ENCODE measurements around the gene MAGI1. TPM values are rescaled to one million over a fixed set of nuclear protein-coding genes. Genes with fewer than 3 reads are reported as not detected.
"Not testable (repeated sequence)": the region's sequence is repeated elsewhere in the genome, so short reads cannot be mapped to it uniquely, and the experiment has no call there.

MAGI1 gene
- total RNA-seq, 1 donor: 0.27 TPM

DNA sequence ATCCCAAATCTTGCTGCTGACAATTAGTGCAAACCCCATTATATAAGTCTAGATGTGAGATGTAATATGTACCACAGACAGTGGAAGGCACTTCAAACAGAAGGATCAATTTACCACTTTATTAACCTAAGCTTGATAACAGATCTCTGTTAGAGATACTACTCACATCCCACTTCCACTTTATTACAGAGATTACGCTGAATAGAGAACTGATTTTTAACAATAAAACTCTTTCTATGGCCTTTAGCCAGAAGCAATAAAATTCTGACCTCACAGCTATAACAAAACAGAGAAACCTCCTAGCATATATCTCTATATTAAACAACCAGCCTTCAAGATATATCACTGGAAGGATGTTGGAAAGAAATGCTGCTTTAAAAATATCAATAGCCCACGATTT lies 517.7 kb downstream of the MAGI1 start:
- DNase-seq (ENCODE audit: low read depth in 2 of 3, low spot score in 2 of 3): no peak

DNA sequence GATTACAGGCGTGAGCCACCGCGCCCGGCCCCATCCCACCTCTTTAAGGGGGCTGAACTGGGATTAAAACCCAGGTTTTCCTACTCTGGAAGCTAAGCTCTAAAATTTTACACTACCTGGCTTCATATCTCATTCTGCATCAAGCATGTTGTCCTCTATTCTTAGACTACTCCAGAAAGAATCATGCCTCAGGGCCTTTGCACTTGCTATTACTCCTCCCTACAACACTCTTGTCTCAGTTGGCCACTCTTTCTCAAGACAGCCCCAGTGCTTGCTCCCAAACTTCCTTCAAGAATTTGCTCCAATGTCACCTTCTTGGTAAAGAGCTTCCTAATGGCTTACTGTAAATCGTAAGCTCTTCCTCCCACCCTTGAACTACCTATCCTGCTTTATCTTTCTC lies 521.7 kb downstream of the MAGI1 start:
- DNase-seq (ENCODE audit: low read depth in 2 of 3, low spot score in 2 of 3): no peak

DNA sequence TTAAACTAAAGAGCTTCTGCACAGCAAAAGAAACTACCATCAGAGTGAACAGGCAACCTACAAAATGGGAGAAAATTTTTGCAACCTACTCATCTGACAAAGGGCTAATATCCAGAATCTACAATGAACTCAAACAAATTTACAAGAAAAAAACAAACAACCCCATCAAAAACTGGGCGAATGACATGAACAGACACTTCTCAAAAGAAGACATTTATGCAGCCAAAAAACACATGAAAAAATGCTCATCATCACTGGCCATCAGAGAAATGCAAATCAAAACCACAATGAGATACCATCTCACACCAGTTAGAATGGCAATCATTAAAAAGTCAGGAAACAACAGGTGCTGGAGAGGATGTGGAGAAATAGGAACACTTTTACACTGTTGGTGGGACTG lies 524.4 kb downstream of the MAGI1 start:
- DNase-seq (ENCODE audit: low read depth in 2 of 3, low spot score in 2 of 3): not testable (repeated sequence)

DNA sequence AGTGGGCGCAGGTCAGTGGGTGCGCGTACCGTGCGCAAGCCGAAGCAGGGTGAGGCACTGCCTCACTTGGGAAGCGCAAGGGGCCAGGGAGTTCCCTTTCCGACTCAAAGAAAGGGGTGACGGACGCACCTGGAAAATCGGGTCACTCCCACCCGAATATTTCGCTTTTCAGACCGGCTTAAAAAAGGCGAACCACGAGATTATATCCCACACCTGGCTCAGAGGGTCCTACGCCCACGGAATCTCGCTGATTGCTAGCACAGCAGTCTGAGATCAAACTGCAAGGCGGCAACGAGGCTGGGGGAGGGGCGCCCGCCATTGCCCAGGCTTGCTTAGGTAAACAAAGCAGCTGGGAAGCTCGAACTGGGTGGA lies 529.3 kb downstream of the MAGI1 start:
- not testable (repeated sequence) for DNase-seq (ENCODE audit: low read depth in 2 of 3, low spot score in 2 of 3)

DNA sequence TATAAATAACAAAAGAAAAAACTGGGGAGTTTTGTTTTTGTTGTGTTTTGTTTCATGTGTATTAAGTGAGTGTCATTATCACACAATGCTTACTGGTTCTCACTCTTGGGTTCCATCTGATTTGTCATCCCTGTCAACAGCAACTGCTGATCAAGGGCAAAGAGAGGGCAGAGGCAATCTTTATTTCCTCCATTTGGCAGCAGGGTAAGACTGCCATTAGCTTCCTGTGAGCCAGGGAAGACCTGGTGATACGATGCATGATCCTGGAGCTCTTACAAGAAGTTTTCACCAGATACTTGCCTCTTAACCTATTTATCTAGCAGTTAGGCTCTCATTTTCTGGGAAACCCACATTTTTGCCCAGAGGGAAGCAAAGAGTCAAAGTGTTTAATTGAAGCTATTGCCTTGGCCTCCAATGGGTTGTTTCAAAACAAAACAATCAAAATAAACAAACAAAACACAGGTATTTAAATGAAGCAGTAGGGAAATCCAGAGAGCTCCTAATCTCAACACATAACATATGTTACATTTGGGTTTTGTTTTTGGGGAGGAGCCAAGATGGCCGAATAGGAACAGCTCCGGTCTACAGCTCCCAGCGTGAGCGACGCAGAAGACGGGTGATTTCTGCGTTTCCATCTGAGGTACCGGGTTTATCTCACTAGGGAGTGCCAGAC lies 529.8 kb downstream of the MAGI1 start:
- no peak for DNase-seq (ENCODE audit: low read depth in 2 of 3, low spot score in 2 of 3)

DNA sequence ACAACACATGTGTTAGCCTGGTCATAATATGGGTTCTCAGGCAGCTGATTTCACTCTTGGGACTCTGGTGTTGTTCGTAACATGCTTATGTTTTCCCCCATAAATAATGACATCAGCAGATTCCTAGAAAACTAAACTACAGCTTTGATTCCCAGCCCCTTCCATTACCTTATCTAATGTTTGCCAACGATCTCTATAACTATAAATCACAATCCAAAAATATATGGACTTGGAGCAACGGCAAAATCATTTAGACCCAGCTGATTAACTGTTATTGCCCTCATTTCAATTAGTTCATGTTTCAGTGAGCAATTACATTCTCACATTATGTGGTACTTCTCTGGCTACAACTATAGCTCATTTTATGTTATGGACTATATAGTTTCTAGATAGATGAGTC lies 531.3 kb downstream of the MAGI1 start:
- DNase-seq (ENCODE audit: low read depth in 2 of 3, low spot score in 2 of 3): no peak

DNA sequence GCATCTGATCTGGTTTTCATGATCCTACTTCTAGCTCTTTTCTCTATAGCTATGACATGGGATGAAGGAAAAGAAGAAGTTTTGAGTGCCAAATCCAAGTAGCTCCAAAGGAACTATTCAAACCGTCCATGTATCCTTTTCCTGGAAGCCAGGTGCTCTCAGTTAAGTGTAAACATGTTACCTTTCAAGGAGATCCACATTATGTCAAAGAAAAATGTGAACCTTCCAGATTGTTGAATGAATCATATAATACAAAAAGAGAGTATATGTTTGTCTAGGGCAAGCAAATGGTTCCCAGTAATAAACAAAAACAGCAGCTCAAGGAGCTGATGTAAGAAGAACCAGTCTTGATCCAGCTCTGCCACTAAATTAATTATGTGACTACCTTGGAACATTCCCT lies 534.9 kb downstream of the MAGI1 start:
- DNase-seq (ENCODE audit: low read depth in 2 of 3, low spot score in 2 of 3): no peak

DNA sequence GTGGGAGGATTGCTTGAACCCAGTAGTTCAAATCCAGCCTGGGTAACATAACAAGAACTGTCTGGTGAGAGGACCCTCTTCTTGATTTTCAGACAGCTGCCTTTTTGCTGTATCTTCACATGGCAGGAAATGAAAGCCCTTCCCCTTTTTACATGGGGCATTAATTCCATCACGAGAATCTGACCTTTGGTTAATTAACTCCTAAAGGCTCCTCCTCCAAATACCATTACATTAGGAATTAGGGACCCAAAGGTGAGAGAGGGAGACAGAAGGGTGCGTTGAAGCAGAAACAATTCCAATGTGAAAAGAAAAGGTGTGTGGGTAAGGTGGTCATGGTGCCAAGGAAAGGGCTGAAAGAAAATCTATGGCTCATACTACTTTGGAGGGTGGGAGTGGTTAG lies 536.2 kb downstream of the MAGI1 start:
- no peak for DNase-seq (ENCODE audit: low read depth in 2 of 3, low spot score in 2 of 3)

DNA sequence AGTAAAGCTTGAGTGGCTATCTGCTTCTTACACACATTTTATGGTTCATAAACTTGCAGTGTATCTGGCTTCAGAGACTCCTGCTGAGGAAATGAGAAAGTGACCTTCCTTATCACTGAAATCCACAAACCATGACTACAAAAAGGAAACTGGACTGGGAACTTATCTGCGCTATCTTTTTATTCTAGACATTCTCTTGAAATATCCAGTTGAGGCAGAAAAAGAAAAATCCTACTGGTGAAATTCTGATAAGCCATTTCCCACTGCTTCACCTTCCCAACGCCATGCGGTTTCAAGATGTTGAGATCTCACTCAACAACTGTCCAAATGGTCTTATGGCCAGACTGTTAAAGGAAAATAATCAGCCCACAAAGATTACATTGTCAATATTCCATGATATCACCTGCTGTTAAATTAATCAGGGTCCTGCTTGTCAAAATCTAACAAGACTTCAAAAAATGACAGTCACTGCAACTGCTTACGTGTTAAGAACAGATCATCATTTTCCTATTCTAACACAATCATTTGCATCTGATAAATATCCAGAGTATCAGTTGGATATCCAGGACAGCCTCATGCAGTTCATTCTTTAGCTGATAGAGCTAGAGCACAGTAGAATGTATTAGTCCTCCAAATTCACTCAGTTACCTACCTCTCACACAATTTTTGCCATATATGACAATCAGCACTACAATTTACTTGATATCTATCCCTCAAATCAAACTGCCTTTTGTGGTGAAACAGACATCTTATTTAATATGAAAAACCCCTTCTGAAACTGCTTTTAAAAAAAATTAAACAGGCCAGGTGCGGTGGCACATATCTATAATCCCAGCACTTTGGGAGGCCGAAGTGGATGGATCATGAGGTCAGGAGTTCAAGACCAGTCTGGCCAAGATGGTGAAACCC lies 538.1 kb downstream of the MAGI1 start:
- DNase-seq (ENCODE audit: low read depth in 2 of 3, low spot score in 2 of 3): no peak

DNA sequence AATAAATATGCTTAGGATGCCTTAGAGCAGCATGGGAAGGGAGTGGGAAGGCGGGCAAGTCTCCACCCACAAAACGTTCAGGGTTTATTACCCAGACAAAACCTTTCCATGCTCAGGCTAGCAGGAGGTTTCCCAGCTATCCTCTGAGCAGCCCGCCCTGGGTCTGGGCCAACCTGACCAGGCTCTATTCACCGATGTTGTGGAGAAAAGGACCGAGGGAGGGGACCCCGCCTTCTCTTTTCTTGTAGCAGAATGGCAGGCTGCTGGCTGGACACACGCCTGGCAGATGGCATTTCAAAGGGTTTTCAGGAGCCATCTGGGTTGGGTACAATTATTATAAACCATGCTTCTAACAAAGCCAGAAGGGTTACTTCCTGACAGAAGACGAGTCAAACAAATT lies 540.9 kb downstream of the MAGI1 start:
- no peak for DNase-seq (ENCODE audit: low read depth in 2 of 3, low spot score in 2 of 3)

DNA sequence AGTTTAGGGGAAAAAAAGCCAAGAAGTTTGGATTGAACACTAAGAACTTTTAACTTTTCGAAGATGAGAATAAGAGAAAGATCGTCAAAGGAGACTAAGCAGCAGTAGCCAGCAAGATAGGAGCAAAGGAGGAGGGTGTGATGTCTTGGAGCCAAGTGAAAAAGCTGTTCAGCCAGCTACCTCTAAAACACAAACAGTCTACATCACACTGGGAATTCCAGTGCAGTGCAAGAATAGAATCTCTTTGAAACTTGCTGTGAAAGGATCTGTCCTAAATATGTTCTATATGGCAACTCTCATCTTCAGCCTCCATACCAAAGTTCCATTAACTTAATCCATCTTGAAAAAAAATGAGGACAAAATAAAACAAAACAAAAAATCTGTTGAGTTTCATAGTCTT lies 541.5 kb downstream of the MAGI1 start:
- no peak for DNase-seq (ENCODE audit: low read depth in 2 of 3, low spot score in 2 of 3)

DNA sequence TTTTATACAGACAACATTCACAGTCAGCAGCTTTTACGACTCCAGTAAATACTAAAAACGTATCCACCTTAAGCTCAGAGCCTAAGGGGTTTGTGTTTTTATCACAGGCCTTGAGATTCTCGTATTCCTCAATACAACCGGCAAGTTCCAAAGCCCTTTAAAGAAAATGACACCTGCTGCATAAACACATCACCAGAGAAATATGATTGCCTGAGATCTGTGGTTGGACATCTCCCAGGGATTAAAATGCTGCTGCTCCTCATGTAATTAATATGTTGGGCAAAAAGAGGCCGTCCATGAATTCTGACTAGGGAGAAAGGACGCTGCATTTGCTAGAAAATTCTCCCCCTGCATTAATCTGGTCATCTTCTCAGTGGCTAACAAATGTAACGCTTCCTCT lies 544.8 kb downstream of the MAGI1 start:
- no peak for DNase-seq (ENCODE audit: low read depth in 2 of 3, low spot score in 2 of 3)

DNA sequence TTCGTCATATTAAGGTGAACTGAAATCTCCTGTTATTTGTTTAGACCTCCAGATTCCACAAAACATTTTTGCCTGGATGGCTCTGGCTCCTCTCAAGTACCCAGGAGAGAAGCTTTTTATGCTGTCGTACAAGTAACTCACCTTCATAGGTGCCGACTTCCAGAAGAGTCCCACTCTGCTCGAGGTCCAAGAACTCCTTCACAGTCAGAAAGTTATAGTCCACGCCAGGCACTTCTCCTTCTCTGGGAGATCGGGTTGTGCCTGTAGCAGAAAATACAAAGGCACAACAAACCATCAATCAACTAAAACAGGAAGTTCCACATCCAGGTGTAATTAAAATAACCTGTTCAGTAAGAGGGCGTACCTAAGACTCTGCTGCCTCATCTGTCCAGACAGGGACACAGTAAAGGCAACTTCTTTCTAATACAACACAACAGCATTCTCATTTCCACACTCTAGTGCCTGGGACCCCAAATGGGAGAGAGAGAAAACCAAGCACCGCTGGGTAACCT lies 545.3 kb downstream of the MAGI1 start:
- DNase-seq (ENCODE audit: low read depth in 2 of 3, low spot score in 2 of 3): no peak

DNA sequence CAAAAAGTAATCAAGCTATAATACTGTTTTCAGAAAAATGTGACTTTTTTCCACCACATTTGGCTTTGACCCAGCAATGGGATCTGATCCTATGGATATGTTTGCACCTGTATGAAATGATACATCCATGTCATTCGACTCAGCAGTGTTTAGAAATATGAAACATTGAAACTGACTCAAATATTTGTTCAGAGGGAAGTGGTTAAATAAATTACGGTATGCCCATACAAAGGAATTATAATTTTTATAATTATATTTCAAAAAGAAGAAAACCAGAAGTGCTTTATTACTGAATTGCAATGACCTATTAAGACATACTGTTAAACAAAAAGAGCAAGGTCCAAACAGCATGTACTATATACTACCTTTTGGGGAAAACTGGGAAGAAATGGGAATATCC lies 546.5 kb downstream of the MAGI1 start:
- no peak for DNase-seq (ENCODE audit: low read depth in 2 of 3, low spot score in 2 of 3)

DNA sequence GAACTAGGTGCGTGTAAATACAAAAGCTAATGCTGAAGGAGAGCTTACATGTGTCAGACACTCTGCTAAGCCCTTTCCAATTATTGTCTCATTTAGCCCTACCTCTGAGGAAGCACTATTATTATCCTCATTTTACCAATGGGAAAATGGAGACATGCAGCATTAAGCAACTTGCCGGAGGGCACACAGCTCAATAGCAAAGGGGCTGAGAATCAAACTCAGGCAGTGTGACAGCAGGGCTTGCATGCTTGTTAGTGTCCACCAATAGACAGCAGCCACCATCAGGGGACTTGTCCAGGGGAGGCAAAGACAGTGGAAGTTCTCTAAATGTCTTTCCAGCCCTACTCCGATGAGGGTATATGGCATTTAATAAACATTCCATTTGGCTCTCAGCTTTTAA lies 548.6 kb downstream of the MAGI1 start:
- no peak for DNase-seq (ENCODE audit: low read depth in 2 of 3, low spot score in 2 of 3)

DNA sequence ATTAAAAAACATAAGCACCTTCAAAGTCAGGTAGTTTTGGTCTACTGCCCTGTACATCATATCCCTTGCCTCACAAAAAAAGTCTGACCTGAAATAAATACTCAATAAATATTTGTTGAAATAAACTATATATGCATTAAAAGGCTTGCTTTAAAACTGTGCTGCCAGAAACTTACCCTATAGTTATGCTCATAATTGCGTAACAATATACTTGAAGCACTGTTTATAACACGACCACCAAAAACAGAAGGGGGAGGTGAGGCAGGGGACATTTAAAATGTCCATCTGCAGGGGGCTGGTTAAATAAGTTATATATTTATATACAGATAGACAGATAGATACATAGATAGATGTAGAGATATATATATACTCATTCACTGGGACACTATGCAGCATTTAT lies 549.5 kb downstream of the MAGI1 start:
- DNase-seq (ENCODE audit: low read depth in 2 of 3, low spot score in 2 of 3): no peak

DNA sequence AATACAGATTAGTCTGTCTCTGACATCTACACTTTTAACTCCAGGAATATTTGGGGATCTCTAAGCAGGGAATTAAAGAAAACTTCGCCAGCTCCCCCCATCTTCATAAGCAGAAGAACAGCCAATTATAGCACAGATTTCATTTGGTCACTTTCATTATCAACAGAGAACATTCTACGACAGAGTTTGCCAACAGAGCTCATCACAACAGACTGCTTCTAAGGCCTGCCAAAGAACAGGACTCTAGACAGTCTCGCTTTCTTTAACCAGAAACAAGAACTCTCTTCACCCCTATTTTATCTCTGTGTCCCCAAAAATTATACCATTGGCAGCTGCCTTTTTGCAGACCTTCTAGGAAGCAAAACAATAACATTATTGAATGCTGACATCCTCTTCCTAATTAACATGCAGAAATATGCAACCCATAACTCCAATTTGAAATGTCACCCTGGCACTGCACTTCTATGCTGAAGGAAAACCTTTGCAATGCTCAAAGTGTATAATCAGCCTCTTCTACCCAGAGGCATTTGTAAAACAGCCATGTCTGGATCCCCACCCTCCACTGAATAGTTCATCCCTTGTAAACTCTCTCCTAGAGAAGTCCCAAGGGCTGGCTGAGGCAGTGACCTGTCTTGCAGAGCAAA lies 552.8 kb downstream of the MAGI1 start:
- no peak for DNase-seq (ENCODE audit: low read depth in 2 of 3, low spot score in 2 of 3)

DNA sequence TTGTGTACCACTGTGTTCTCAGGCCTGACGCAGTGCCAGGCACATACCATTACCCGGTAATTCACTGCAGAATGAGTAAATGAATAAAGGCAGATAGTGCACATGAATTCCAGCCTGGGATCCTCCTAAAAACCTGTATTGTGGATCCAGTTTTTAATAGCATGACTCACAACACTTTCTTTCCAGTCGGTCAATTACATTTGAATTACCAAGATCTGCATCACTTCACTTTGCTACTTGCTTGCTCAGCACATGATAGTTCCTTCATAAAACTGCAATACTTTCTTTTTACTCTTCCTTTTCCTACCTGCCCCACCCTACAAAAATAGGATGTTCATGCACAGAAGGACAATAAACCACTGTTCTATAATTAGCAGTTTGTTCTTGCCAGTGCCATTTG lies 553.8 kb downstream of the MAGI1 start:
- DNase-seq (ENCODE audit: low read depth in 2 of 3, low spot score in 2 of 3): no peak

DNA sequence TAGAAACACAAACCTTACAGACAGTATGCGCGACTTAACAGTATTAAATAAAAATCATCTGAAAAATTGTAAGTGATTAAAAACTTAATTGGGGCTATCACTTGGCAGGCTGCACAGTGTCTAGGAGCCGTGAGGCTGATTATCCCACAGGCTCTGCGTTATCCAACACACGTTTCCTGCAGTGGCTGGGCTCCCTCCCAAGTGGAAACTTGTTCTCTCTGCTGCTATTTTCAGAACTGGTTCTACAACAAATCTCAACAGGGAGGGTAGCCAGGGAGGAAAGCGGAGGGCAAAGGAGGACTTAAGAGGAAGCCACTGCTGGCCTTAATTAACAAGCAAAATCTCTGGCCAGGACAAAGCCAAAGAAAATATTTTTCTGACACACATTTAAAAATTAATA lies 555.2 kb downstream of the MAGI1 start:
- no peak for DNase-seq (ENCODE audit: low read depth in 2 of 3, low spot score in 2 of 3)

DNA sequence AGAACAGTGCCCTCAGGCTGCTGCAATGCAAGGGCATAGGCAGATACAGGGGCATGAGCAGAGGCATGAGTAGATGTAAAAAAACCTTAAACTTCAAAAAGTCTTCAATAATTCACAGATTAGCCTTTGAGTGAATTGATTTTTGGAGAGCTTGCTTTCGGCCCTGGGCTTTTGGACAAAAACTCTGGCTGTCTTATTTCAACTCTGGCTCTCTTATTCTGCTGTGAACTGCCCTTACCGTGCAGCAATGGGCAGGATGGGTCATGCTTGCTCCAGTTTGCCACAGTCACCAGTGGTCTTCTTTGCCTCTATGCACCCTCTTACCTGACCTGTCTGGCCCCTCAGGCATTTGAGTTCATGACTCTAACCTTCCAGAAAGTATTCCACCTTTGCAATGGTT lies 555.7 kb downstream of the MAGI1 start:
- no peak for DNase-seq (ENCODE audit: low read depth in 2 of 3, low spot score in 2 of 3)

DNA sequence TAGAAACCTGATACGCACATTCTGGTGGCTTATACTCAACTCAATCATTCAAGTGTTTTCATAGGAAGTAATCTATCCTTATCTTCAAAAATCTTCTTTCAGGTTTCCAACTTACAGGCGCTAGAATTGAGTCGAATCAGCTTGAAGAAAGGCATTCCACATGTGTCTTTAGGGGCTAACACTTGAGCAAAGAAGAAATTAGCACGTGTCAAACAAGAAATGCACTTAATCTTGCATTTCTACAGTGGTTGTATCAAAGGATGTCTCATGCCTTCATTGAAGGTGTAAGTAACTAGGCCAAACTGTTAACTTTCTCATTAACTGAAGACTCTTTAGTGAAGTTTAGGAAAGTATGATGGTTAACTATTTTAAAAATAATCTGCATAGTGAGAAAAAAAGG lies 557.6 kb downstream of the MAGI1 start:
- no peak for DNase-seq (ENCODE audit: low read depth in 2 of 3, low spot score in 2 of 3)

DNA sequence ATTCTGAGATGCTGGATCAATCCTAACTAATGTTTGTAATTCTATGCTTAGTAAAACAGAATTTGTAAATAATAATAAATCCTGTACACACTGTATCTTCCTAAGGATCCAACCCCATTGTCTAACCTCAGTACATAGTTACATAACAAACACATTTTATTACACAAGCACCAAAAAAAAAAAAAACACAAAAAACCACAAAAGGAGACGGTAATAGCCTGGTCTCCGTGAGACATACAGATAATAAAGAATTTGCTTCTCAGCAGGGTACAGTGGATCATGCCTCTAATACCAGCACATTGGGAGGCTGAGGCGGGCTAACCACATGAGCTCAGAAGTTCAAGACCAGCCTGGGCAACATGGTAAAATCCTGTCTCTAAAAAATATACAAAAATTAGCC lies 558.7 kb downstream of the MAGI1 start:
- DNase-seq (ENCODE audit: low read depth in 2 of 3, low spot score in 2 of 3): no peak

All from hematopoietic multipotent progenitor cell (in vitro differentiated cells).